OCI-LY3 (cell line): ENCODE data around the gene SLC2A6.

ENCODE experiments used
- H2AFZ ChIP-seq: fragments of 200-600, 300-600 bp; shearing (Covaris generic); 2 replicates; pipeline ENCODE4 v1.6.0; 2014; ENCODE audit warnings: antibody characterized with exemption, low read depth, low read length
- H3K27ac ChIP-seq: fragments of 200-600, 300-600 bp; sonication (generic); 2 replicates; pipeline ENCODE4 v1.5.1; 2014; ENCODE audit warnings: mild to moderate bottlenecking, low read length, moderate library complexity, mixed read lengths
- H3K27me3 ChIP-seq: fragments of 200-600, 300-600 bp; sonication (generic); 2 replicates; pipeline ENCODE4 v1.6.1; 2014; ENCODE audit warnings: low read depth, low read length, mixed read lengths
- H3K36me3 ChIP-seq: fragments of 200-600, 300-600 bp; sonication (generic); replicated peaks from 2 replicates; pipeline ENCODE3; 2014; ENCODE audit warnings: low read depth, low read length, mixed read lengths
- H3K4me1 ChIP-seq: fragments of 300-600, 200-600 bp; sonication (generic); 2 replicates; pipeline ENCODE4 v1.6.1; 2014; ENCODE audit warnings: low read length, mixed read lengths
- H3K4me2 ChIP-seq: fragments of 200-600, 300-600 bp; sonication (generic); 2 replicates; pipeline ENCODE4 v1.6.1; 2014; ENCODE audit warnings: low read length, mixed read lengths
- H3K4me3 ChIP-seq: fragments of 300-600, 200-600 bp; sonication (generic); 2 replicates; pipeline ENCODE4 v1.5.1; 2014; ENCODE audit warnings: antibody characterized with exemption, mild to moderate bottlenecking, low read length, moderate library complexity
- H3K79me2 ChIP-seq: fragments of 300-600, 200-600 bp; shearing (Covaris generic); 2 replicates; pipeline ENCODE4 v1.6.1; 2014; ENCODE audit warnings: mild to moderate bottlenecking, low read length, mixed read lengths
- H3K9ac ChIP-seq: fragments of 300-600, 200-600 bp; shearing (Covaris generic); 2 replicates; pipeline ENCODE4 v1.6.0; 2014; ENCODE audit warnings: mild to moderate bottlenecking, low read length, moderate library complexity
- H3K9me3 ChIP-seq: fragments of 200-600, 300-600 bp; shearing (Covaris generic); 2 replicates; pipeline ENCODE4 v1.6.1; 2014; ENCODE audit warnings: low read length, mixed read lengths; ENCODE audit not compliant: insufficient read depth
- H4K20me1 ChIP-seq: fragments of 200-600, 300-600 bp; sonication (generic); 2 replicates; pipeline ENCODE4 v1.6.1; 2016; ENCODE audit warnings: low read length, mixed read lengths; ENCODE audit not compliant: insufficient read depth
- EZH2phosphoT487 ChIP-seq: fragments of 200-600 bp; shearing (Covaris generic); IDR thresholded peaks from 2 replicates; pipeline ENCODE4 v1.6.1; 2018; ENCODE audit warnings: antibody characterized with exemption, mixed run types, low read depth
- TF ChIP-seq, protein P1 (sequence below): fragments of 200-600, 300-600 bp; sonication (generic); IDR thresholded peaks from 2 replicates; pipeline ENCODE4 v1.5.1; 2014; ENCODE audit warnings: antibody characterized with exemption, low read length, low read depth

Gene SLC2A6

DNA sequence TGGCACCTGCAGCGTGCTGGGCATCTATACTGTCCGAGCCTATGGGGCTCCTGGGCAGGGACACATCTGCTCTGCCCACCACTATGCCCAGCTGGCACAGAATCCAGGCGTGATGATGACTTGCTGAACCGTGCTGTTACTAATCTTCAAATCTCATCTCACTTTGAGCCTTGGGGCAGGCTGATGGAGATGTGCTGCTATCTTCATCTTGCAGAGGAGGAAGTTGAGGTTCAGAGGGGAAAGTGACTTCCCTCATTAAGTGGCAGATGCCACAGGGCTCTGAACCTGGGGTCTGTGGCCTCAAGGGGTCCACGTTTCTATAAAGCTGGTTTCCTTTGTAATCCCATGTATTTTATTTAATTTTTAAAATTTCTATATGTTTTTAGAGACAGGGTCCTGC lies 4.7 kb downstream of the SLC2A6 start:
- Histone ChIP-seq H3K4me2 (no peak overlapping the region), H3K27me3 (no peaks in the 10 kb centered on the region), H3K9ac (no peak overlapping the region), H3K4me1 (peaks cover 35% of the 10 kb centered on the region), H4K20me1 (peaks cover 9% of the 10 kb centered on the region), H2AFZ (no peak overlapping the region), H3K79me2 (peaks cover 16% of the 10 kb centered on the region), H3K27ac (no peak overlapping the region), H3K36me3 (peaks cover 27% of the 10 kb centered on the region), H3K9me3 (no peaks in the 10 kb centered on the region), H3K4me3 (no peak overlapping the region)
- TF ChIP-seq, protein P1, sequence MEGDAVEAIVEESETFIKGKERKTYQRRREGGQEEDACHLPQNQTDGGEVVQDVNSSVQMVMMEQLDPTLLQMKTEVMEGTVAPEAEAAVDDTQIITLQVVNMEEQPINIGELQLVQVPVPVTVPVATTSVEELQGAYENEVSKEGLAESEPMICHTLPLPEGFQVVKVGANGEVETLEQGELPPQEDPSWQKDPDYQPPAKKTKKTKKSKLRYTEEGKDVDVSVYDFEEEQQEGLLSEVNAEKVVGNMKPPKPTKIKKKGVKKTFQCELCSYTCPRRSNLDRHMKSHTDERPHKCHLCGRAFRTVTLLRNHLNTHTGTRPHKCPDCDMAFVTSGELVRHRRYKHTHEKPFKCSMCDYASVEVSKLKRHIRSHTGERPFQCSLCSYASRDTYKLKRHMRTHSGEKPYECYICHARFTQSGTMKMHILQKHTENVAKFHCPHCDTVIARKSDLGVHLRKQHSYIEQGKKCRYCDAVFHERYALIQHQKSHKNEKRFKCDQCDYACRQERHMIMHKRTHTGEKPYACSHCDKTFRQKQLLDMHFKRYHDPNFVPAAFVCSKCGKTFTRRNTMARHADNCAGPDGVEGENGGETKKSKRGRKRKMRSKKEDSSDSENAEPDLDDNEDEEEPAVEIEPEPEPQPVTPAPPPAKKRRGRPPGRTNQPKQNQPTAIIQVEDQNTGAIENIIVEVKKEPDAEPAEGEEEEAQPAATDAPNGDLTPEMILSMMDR, result no peak
- no peak for TF ChIP-seq EZH2phosphoT487

DNA sequence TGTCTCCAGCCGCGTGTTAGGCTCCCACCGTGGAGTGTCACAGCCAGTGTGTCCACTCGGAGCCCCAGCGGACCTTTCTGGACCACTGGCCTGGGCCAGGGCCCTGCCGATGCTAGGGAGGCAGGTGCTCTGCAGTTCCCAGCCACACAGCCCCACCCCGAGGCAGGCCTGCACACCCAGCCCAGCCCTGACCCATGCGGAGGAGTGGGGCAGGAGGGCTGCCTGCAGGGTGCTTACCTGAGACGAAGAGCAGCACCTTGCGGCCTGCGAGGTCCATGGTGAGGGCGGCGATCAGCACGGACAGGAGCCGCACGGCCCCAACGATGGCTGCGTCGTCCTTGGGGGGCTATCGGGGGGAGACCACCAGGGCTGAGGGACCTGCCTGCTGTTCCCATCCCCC lies 5.2 kb downstream of the SLC2A6 start:
- Histone ChIP-seq H2AFZ (no peak overlapping the region), H4K20me1 (peaks cover 9% of the 10 kb centered on the region), H3K27me3 (no peaks in the 10 kb centered on the region), H3K4me2 (no peak overlapping the region), H3K4me1 (peaks cover 35% of the 10 kb centered on the region), H3K36me3 (peaks cover 27% of the 10 kb centered on the region), H3K27ac (no peak overlapping the region), H3K79me2 (peaks cover 15% of the 10 kb centered on the region), H3K9me3 (no peaks in the 10 kb centered on the region), H3K9ac (no peak overlapping the region), H3K4me3 (no peak overlapping the region)
- TF ChIP-seq EZH2phosphoT487, result no peak
- TF ChIP-seq, protein P1, result no peak

- no peak overlapping the region for H3K27ac ChIP-seq
- H3K4me2 ChIP-seq, result no peak overlapping the region
- no peaks in the 10 kb centered on the region for H3K9me3 ChIP-seq
- peaks cover 29% of the 10 kb centered on the region for H3K4me1 ChIP-seq
- TF ChIP-seq, protein P1, result no peak
- TF ChIP-seq EZH2phosphoT487, result no peak
- H3K9ac ChIP-seq, result no peak overlapping the region
- no peak overlapping the region for H3K4me3 ChIP-seq
- H3K36me3 ChIP-seq, result peaks cover 27% of the 10 kb centered on the region
- peaks cover 6% of the 10 kb centered on the region for H3K79me2 ChIP-seq
- H2AFZ ChIP-seq, result no peak overlapping the region
- no peaks in the 10 kb centered on the region for H3K27me3 ChIP-seq
- peaks cover 9% of the 10 kb centered on the region for H4K20me1 ChIP-seq
Measured at GRCh38 chr9:133472753-133473378, 6.0 kb downstream of the SLC2A6 start.

- H3K79me2 ChIP-seq, result peaks cover 4% of the 10 kb centered on the region; the same call in 1 of the 2 replicates
- H3K4me1 ChIP-seq, result peaks cover 23% of the 10 kb centered on the region
- no peak overlapping the region for H3K27ac ChIP-seq
- H3K36me3 ChIP-seq, result peaks cover 27% of the 10 kb centered on the region
- H3K4me2 ChIP-seq, result no peak overlapping the region
- H3K4me3 ChIP-seq, result no peak overlapping the region
- no peaks in the 10 kb centered on the region for H3K9me3 ChIP-seq
- no peak overlapping the region for H2AFZ ChIP-seq
- no peak for TF ChIP-seq EZH2phosphoT487
- TF ChIP-seq, protein P1, result no peak
- no peaks in the 10 kb centered on the region for H3K27me3 ChIP-seq
- peaks cover 4% of the 10 kb centered on the region for H4K20me1 ChIP-seq
- no peak overlapping the region for H3K9ac ChIP-seq
Measured at GRCh38 chr9:133472277-133472645, 6.6 kb downstream of the SLC2A6 start.
